Neural cell (in vitro differentiated cells): ENCODE results near the gene ANAPC2. TPM values are rescaled to one million over a fixed set of nuclear protein-coding genes. Genes with fewer than 3 reads are reported as not detected.

Experiments
- H2AFZ ChIP-seq: fragments of 200-600, 300-800 bp; sonication (generic), shearing (Covaris generic); 2 replicates; pipeline ENCODE4 v1.6.0; 2014; ENCODE audit warnings: low read depth, mild to moderate bottlenecking, antibody characterized with exemption, low read length, moderate library complexity
- H3F3A ChIP-seq: fragments of 200-600 bp; shearing (Covaris generic); 2 replicates; pipeline ENCODE4 v1.6.1; 2016; ENCODE audit warnings: mild to moderate bottlenecking, moderate library complexity, mixed read lengths, antibody characterized with exemption, low read length; ENCODE audit not compliant: insufficient read depth, poor library complexity, severe bottlenecking
- H3K27ac ChIP-seq: fragments of 200-600, 300-800 bp; sonication (generic), shearing (Covaris generic); 2 replicates; pipeline ENCODE4 v1.5.1; 2014; ENCODE audit warnings: mild to moderate bottlenecking, low read length, moderate library complexity
- H3K27me3 ChIP-seq: fragments of 300-800, 200-600 bp; sonication (generic), shearing (Covaris generic); 2 replicates; pipeline ENCODE4 v1.6.0; 2014; ENCODE audit warnings: mild to moderate bottlenecking, low read depth, low read length, moderate library complexity; ENCODE audit not compliant: insufficient read depth
- H3K36me3 ChIP-seq: fragments of 300-800, 200-600 bp; sonication (generic), shearing (Covaris generic); 2 replicates; pipeline ENCODE4 v1.5.1; 2014; ENCODE audit warnings: mild to moderate bottlenecking, antibody characterized with exemption, low read length, moderate library complexity; ENCODE audit not compliant: insufficient read depth
- H3K4me2 ChIP-seq: fragments of 300-800, 200-600 bp; sonication (generic), shearing (Covaris generic); 2 replicates; pipeline ENCODE4 v1.6.0; 2014; ENCODE audit warnings: mild to moderate bottlenecking, low read length
- H3K4me3 ChIP-seq: fragments of 300-800, 200-600 bp; sonication (generic), shearing (Covaris generic); 2 replicates; pipeline ENCODE4 v1.5.1; 2014; ENCODE audit warnings: mild to moderate bottlenecking, low read length, moderate library complexity
- H3K79me2 ChIP-seq: fragments of 200-600 bp; shearing (Covaris generic); replicated peaks from 2 replicates; pipeline ENCODE4 v1.6.0; 2014; ENCODE audit warnings: mild to moderate bottlenecking, low read length, moderate library complexity; ENCODE audit not compliant: insufficient read depth
- H3K9ac ChIP-seq: fragments of 300-800, 200-600 bp; sonication (generic), shearing (Covaris generic); 2 replicates; pipeline ENCODE4 v1.6.1; 2016; ENCODE audit warnings: mild to moderate bottlenecking, low read length, mixed read lengths
- H3K9me2 ChIP-seq: fragments of 200-600 bp; shearing (Covaris generic); 2 replicates; pipeline ENCODE4 v1.6.1; 2016; ENCODE audit warnings: mild to moderate bottlenecking, low read length, mixed read lengths; ENCODE audit not compliant: insufficient read depth
- H3K9me3 ChIP-seq: fragments of 200-600, 300-800 bp; sonication (generic), shearing (Covaris generic); 2 replicates; pipeline ENCODE4 v1.6.1; 2016; ENCODE audit warnings: mild to moderate bottlenecking, mixed run types, low read length, moderate library complexity, mixed read lengths
- H4K20me1 ChIP-seq: fragments of 200-600 bp; shearing (Covaris generic); 2 replicates; pipeline ENCODE4 v1.6.1; 2016; ENCODE audit warnings: mild to moderate bottlenecking, mixed run types; ENCODE audit not compliant: insufficient read depth
- CTCF ChIP-seq: fragments of 450-650 bp; IDR thresholded peaks from 2 replicates; pipeline ENCODE4 v1.5.1; 2014; ENCODE audit warnings: antibody characterized with exemption, mild to moderate bottlenecking, moderate library complexity; ENCODE audit not compliant: poor library complexity, severe bottlenecking
- EP300 ChIP-seq: fragments of 450-650 bp; conservative IDR thresholded peaks from 2 replicates; pipeline ENCODE4 v1.6.1; 2014; ENCODE audit warnings: antibody characterized with exemption, mild to moderate bottlenecking, moderate library complexity; ENCODE audit not compliant: poor library complexity, severe bottlenecking
- EZH2 ChIP-seq: fragments of 200-600, 300-800 bp; shearing (Covaris generic), sonication (generic); IDR thresholded peaks from 2 replicates; pipeline ENCODE4 v1.6.1; 2014; ENCODE audit warnings: antibody characterized with exemption, low read length, borderline replicate concordance, mild to moderate bottlenecking; ENCODE audit not compliant: insufficient read depth, poor library complexity, severe bottlenecking
- MXI1 ChIP-seq: fragments of 450-650 bp; conservative IDR thresholded peaks from 2 replicates; pipeline ENCODE4 v1.6.1; 2014; ENCODE audit warnings: antibody characterized with exemption, mild to moderate bottlenecking; ENCODE audit not compliant: poor library complexity, severe bottlenecking
- POLR2AphosphoS5 ChIP-seq: IDR thresholded peaks from 2 replicates; pipeline ENCODE4 v1.6.1; 2012
- RAD21 ChIP-seq: fragments of 450-650 bp; conservative IDR thresholded peaks from 2 replicates; pipeline ENCODE4 v1.6.1; 2014; ENCODE audit warnings: antibody characterized with exemption, mild to moderate bottlenecking, moderate library complexity
- REST ChIP-seq: IDR thresholded peaks from 2 replicates; pipeline ENCODE4 v1.6.1; 2012; ENCODE audit warnings: borderline replicate concordance
- SMC3 ChIP-seq: fragments of 450-650 bp; conservative IDR thresholded peaks from 2 replicates; pipeline ENCODE4 v1.6.1; 2014; ENCODE audit warnings: antibody characterized with exemption, mild to moderate bottlenecking, moderate library complexity; ENCODE audit not compliant: poor library complexity
- TAF1 ChIP-seq: IDR thresholded peaks from 2 replicates; pipeline ENCODE4 v1.6.1; 2012; ENCODE audit warnings: low read depth
- polyA plus RNA-seq: library from polyadenylated mRNA; depleted of rRNA; stranded (reverse); fragments of >200 nt; gene quantifications from 2 replicates; pipeline ENCODE4 v1.2.3, GENCODE V29; 2014

Gene ANAPC2
- polyA plus RNA-seq, 1 donor from 2014 or later = 38.1 TPM

GRCh38 chr9:137226338-137227053 is 38.1 kb upstream of the ANAPC2 start:
- Histone ChIP-seq H3K27ac (no peak overlapping the region), H3K36me3 (no peaks in the 10 kb centered on the region), H3K4me3 (no peak overlapping the region), H3K27me3 (no peaks in the 10 kb centered on the region), H3K9ac (no peak overlapping the region), H3K9me2 (no peaks in the 10 kb centered on the region), H2AFZ (no peak overlapping the region), H4K20me1 (no peaks in the 10 kb centered on the region), H3K9me3 (no peaks in the 10 kb centered on the region), H3K4me2 (no peak overlapping the region), H3F3A (no peaks in the 10 kb centered on the region), H3K79me2 (no peaks in the 10 kb centered on the region)
- TF ChIP-seq RAD21 = no peak
- TF ChIP-seq TAF1 = no peak
- TF ChIP-seq EP300 = no peak
- TF ChIP-seq SMC3 = no peak

- Histone ChIP-seq H3F3A (no peaks in the 10 kb centered on the region), H3K9ac (no peak overlapping the region), H3K9me3 (no peaks in the 10 kb centered on the region), H3K27me3 (no peaks in the 10 kb centered on the region), H3K27ac (no peak overlapping the region), H4K20me1 (no peaks in the 10 kb centered on the region), H3K4me2 (no peak overlapping the region), H3K36me3 (no peaks in the 10 kb centered on the region), H3K4me3 (no peak overlapping the region), H3K9me2 (no peaks in the 10 kb centered on the region), H3K79me2 (no peaks in the 10 kb centered on the region), H2AFZ (no peak overlapping the region)
- no peak for TF ChIP-seq EZH2
- TF ChIP-seq CTCF = no peak
- TF ChIP-seq RAD21 = no peak
- TF ChIP-seq TAF1 = no peak
- no peak for TF ChIP-seq POLR2AphosphoS5
- no peak for TF ChIP-seq EP300
- no peak for TF ChIP-seq REST
- TF ChIP-seq SMC3 = no peak
- TF ChIP-seq MXI1 = no peak
Measured at GRCh38 chr9:137225699-137226331, 37.5 kb upstream of the ANAPC2 start.
